Activated CD4-positive, alpha-beta T cell treated with anti-CD3 and anti-CD28 coated beads, Interleukin-10, Interleukin-2, amounts not matched to agents 100 ng/mL and 50 ng/mL, durations not matched to agents 16 hours and 8 hours (primary cell): ENCODE measurements around the gene LENG8.
"Not testable (repeated sequence)": the region's sequence is repeated elsewhere in the genome, so short reads cannot be mapped to it uniquely, and the experiment has no call there.

ENCODE experiments used
- DNase-seq: peaks from one replicate; pipeline ENCODE4 v3.0.0-alpha.2; 2020

Gene LENG8

DNA sequence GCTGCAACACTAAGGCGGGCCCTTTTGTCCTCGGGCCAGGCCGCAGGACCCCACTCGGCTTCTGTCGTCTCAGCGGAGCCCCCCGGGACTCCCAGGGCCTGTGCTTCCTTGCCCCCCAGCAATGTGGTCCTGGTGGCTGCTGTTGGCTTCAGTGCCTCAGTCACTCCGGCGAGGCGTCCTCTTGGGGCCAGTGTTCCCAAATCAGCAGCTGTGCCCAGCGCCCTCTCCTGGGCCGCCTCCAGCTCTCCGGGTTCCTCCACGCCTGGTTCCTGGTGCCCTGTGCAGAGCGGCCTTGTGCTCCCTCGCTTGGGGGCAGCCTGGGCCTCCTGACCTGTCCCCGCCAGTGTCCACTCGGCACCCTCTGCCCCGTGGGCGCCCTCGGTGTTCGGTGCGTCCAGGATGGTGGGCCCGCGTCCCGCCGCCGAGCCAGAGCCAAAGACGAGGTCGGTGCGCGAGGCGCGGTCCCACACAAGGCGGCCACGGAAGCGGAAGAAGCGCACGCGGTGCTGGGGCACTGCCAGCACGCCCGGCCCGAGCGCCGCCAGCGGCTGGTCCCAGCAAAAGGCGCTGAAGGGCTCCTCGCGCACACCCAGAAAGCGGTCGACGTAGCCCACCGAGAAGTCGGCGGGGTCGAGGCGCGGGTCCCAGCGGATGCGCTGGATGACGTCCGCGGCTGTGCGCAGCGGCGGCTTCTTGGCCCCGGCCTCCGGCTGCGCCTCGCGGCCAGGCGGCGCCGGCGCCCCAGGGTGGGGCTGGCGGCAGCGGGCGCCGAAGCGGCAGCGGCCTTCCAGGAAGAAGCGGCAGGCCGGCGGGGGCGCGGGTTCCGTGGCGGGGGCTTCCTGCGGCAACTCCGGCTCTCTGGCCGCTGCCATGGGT lies 13.9 kb downstream of the LENG8 start:
- peak; percentile 72 for DNase-seq

DNA sequence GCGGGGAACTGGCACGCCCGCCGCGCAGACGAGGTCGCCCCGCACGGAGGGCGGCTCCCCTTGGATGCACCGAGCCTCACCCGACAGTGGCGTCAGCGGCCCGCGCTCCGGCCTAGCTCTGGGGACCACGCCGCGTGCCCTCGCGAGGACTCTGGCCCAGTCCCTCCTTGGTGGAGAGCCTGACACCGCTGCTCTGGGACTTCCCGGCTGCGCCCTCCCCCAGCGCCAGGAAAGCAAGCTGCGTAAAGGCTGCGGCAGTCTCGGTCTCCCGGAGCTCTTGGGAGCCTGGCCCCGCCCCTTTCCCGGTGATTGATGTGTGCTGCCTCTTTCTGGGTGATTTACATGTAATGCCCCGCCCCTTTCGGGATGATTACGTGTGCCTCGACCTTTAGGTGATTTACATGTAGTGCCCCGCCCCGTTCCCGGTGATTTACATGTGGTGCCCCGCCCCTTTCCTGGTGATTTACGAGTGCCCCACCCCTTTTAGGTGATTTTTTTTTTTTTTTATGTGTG lies 14.6 kb downstream of the LENG8 start, which contains the start of gene LENG9:
LENG9 (minus strand) TSS at position 248 of the 513 bp plus-strand sequence. CDS start 252 bp downstream, outside the sequence.
- peak; percentile 99 for DNase-seq

DNA sequence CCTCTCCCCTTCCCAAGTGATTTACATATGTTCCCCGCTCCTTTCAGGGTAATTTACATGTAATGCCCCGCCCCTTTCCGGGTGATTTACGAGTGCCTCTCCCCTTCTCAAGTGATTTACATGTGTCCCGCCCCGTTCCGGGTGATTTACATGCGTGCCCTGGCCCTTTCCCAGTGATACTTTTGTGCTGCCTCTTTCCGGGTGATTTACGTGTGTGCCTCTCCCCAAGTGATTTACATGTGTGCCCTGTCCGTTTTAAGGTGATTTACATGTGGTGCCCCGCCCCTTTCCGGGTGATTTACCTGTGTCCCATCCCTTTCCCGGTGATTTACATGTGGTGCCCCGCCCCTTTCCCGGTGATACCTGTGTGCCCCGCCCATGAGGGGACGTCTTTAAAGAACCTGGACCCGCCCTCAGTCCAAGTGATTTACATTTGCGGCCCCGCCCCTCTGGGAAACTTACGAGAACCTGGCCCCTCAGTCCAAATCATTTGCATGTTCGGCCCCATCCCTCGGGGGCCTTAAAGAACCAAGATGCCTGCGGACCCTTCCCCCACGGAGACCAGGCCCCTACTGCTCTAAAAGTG lies 15.1 kb downstream of the LENG8 start:
- DNase-seq, result peak; percentile 92

DNA sequence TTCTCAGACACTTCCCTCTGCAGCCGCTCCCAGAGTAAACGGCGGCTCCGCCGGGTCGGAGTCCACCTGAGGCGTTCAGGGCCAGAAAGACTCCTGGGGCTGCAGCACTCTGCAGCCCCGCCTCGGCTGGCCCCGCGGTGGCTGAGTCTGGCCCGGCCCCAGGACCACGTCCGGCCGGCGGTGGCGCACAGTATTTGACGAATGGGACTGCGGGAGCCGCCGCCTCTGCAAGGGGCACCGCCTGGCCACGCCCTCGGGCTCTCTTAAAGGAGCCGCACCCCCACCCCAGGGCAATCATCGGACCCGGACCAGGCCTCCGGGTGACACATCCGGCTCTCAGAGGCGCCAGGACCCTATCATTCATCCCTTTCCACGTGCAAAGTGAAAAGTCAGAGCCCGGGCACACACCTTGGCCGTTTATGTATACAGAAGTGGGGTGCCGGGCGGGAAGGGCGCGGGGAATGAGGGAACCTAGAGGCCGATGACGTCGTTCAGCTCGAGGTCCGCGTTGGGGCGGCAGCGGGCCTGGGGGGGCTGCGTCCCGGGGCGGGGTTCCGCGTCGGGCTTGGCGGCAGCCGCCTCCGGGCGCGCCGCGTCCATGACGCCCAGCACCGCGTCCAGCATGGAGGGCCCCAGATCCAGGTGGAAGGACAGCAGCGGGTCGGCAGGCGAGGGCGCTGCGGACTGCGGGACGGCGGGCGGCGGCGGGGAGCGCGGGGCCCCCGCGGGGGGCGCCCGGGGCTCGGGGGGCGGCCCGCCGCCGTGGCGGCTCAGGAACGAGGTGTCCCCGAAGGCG lies 15.8 kb downstream of the LENG8 start:
- peak; percentile 91 for DNase-seq

DNA sequence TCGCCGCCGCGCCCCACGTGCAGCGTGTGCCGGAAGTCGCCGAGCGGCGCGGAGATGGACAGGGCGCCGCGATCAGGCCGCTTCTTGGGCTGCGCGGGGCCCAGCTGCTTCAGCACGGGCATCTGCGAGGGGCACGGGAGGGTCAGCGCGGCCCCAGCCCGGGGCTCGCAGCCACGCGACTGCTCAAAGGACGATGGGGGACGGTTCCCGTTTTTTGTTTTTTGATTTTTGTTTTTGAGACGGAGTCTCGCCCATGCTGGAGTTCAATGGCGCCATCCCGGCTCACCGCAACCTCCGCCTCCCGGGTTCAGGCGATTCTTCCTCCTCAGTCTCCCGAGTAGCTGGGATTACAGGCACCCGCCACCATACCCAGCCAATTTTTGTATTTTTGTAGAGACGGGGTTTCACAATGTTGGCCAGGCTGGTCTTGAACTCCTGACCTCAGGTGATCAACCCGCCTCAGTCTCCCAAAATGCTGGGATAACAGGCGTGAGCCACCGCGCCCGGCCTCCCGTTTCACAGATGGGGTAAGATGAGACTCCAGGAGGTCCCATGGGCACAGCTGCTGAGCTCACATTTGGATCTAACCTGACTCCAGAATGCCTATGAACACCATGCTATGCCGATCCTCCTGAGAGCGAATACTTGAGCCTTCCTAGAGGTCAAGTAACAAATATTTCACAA lies 16.6 kb downstream of the LENG8 start:
- no peak for DNase-seq

DNA sequence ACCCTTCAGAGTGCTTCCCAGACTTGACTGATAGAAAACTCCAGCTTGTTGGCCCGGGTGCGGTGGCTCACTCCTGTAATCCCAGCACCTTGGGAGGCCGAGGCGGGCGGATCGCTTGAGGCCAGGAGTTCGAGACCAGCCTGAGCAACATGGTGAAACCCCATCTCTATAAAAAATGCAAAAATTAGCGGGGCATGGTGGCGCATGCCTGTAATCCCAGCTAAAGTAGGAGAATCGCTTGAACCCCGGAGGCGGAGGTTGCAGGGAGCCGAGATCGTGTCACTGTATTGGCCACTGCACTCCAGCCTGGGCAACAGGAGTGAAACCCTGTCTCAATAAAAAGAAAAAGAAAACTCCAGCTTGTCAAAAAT lies 17.1 kb downstream of the LENG8 start:
- not testable (repeated sequence) for DNase-seq

DNA sequence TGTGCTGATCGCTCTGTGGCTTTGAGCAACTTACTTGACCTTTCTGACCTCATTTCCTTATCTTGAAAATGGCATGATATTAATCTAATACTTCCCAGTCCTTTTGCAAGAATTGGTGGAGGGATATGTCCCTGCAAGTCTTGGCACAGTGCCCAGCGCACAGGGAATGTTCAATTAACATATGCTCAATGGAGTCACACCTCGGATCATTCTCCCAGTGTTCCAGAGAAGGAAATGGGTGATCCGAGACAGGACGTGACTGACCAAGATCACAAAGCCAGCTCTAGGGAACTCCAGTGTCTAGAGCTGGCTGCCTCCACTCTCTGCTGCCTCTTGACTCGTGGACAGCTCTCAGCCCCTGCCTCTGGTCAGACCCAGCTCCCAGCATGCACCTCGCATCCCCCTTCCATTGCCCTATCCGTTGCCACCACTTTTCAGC lies 20.5 kb downstream of the LENG8 start:
- DNase-seq, result no peak

DNA sequence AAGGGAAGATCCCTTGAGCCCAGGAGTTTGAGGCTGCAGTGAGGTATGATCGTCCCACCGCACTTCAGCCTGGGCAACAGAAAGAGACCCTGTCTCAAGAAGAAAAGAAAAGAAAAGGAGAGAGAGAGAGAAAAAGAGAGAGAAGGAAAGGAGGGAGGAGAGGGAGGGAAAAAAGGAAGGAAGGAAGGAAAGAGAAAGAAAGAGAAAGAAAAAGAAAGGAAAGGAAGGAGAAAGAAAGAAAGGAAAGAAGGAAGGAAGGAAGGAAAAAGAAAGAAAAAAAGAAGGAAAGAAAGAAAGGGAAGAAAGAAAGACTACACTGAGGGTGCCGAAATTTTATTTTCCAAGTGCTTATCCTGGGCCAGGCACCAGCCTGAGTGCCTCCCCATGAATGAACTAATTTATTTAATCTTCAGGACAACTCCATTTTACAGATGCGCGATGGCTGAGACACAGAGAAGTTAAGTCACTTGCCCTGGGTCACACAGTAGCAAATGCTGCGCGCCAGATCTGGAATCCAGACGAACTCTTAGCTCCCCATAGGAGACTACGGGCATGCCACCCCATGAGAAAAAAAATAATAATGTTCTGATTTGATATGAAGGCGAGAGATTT lies 21.4 kb downstream of the LENG8 start:
- DNase-seq, result no peak

DNA sequence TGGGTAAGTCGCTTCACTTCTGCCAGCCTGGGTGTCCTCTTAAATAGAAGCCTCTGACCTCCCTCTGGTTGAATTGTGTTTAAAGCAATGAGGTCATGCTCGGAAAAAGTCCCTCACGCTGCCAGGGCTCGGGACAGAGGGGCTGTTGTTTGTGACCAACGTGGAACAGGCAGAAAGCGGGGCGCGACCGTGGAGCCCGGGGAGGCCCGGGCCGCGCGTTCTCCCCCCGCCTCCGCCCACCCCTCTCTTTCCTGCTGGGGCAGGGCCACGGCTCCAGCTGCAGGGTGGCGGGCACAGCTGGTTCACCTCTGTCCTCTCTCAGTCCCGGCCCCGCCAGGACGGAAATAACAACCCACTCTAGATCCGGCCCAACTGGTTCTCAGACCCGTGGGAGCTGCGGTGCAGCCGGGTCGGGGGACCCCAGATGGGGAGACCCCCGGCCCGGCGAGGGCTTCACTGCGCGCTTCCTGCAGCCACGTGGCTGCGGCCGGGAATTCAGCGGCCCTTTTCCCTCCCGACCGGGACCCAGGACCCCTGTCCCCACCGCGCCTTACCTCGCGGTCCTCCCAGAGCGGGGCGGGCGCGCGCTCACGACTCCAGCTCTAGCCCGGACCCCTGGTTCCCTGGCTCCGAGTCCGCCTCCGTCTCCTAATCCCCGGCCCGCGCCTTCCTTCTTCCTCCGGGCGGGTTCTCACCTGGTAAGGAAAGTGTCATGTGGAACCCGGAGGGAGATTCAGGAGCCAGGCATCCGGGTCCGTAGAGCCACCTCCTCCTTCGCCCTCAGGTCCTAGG lies 22.2 kb downstream of the LENG8 start:
- no peak for DNase-seq

DNA sequence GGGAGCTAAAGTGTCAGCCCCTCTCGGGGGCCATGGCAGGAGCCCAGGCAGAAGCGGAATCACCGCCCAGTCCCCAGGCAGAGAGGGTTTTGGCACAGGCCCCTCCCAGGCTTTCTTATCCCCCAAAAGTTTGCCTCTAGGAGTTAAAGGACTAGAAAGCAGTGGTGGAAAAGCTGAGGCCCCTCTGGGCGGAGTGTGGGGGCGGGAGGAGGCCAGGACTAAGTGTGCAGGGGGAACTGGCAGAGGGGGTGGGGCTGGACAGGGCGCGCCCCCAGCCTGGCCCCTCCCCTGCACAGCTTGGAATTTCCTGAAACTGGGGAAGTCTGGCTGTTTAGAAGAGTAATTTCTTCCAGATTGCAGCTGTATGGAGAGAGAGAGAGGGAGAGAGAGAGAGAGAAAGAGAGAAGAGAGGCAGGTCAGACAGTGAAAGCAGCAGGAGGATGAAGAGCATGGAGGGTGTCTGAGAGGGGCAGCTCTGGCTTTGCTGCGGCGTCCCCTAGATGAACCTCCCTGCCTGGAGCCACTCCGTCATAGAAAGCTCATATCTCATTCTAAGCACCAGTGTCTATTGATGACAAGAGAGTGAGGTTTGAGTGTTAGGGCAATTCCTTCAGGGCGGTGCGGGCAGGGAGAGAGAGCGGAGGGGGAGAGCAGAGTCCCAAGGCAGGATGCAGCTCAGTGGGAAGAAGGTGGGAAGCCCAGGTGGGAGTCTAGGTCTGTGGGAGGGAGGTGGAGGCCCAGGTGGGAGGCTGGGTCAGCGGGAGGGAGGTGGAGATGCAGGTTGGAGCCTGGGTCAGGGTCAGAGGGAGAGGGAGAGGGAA lies 24.3 kb downstream of the LENG8 start, which contains the start of gene CDC42EP5:
CDC42EP5 (minus strand) TSS at position 226 of the 821 bp plus-strand sequence. CDS start 7,749 bp downstream, outside the sequence.
- no peak for DNase-seq

DNA sequence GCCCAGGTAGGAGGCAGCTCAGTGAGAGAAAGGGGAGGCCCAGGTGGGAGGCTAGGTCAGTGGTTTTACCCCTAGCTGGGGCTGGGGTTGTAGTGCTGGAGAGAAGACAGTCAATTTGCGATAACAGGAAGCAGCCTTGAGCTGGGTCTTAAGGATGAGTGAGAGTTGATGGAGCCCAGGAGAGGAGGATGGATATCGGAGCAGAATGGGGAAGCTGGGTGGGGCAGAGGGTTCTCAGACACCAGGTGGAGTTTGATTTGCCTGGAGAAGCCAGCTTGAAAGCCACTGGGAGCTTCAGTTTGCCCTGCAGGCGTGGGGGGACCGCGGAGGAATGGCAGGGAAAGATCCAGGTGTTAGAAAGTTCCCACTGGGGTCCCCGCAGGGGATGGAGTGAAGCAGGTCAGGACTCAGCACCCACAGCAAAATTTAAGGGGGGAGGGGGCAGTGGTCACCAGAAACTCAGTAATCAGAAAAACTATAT lies 24.9 kb downstream of the LENG8 start:
- no peak for DNase-seq

DNA sequence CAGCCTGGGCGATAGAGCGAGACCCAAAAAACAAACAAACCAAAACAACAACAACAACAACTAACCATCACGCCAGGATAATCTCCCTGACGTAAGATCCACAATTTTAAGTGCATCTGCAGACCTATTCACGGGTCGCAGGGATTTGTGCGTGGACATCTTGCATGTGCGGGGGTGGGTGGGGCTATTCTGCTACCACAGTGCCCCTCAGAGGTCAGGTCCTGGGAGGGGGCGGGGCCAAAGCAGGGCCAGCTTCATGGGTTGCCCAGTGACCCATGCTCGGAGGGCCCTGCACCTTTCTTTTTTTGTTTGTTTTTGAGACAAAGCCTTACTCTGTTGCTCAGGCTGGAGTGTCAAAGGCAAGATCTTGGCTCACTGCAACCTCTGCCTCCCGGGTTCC lies 26.7 kb downstream of the LENG8 start:
- no peak for DNase-seq

DNA sequence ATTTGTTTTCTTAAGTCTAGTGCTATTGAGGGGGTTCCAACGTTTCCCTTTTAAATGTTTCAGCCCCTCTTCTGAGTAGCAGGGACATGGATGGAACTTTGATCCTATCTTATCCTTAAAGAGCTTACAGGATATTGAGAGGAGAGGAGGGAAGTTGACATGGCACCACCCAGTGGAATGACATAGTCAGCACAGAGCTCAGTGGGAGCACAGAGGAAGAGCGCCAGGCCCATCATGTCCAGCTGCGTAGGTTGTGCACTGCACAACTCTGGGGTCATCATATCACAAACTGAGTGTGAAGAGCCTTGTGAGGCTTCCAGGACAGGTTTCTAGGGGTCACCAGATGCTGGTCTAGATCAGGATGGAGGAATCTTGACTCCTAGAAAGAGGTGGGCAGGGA lies 28.7 kb downstream of the LENG8 start:
- no peak for DNase-seq

DNA sequence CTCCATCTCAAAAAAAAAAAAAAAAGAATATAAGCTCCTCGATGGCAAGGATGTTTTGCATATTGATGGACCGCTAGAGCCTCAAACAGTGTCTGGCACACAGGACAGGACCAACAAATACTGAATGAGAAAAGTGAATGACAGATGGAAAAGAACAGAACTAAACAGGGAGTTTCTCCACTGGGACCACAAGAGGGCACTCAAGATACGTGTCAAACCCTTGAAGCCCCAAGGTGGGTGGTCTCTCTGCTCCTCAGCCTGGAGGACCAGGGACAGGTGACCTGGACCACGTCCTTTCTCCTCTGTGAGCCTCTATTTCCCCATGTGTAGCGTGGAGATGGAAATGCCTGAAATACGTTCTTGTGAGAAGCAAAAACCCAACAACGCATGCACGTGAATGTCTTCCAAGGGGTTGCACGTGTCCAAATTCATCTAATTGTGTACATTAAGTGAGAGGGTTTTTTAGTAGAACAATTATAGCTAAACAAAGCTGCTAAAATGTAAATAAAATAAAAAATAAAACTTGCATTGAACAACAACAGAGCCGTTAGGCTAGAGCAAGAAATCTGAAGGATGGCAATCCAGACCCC lies 29.8 kb downstream of the LENG8 start:
- DNase-seq, result peak; percentile 48

DNA sequence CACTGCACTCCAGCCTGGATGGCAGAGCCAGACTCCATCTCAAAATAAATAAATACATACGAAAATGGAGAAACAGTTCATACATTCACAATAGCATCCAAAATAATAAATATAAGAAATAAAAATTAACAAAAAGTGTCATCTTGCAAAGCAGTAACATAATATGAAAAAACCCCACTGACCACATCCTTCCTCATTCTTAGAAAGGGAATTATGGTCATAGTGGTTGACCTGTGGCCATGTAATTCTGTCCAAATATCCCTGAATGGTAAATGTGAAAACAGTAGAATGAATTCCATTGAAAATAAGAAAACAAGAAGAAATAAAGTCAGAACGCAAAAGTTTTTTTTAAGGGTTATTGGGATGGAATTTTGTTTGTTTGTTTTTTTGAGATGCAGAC lies 31.1 kb downstream of the LENG8 start:
- no peak for DNase-seq

DNA sequence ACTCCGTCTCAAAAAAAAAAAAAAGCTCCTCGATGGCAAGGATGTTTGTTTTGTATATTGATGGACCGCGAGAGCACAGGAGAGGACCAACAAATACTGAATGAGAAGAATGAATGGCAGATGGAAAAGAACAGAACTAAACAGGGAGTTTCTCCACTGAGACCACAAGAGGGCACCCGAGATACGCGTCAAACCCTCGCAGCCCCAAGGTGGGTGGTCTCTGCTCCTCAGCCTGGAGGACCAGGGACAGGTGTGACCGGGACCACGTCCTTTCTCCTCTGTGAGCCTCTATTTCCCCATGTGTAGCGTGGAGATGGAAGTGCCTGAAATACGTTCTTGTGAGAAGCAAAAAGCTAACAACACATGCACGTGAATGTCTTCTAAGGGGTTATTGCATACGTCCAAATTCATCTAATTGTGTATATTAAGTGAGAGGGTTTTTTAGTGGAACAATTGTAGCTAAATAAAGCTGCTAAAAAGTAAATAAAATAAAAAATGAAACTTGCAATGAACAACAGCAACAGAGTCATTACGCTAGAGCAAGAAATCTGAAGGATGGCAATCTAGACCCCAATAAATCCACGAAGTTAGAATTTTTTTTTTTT lies 32.4 kb downstream of the LENG8 start:
- peak; percentile 52 for DNase-seq

DNA sequence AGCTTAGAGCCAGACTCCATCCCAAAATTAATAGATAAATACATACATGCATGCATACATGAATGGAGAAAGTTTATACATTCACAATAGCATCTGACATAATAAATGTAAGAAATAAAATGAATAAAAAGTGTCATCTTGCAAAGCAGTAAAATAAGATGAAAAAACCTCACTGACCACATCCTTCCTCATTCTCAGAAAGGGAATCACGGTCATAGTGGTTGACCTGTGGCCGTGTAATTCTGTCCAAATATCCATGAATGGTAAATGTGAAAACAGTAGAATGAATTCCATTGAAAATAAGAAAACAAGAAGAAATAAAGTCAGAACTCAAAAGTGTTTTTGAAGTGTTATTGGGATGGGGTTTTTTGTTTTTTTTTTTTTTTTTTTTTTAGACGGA lies 33.9 kb downstream of the LENG8 start:
- DNase-seq, result no peak

DNA sequence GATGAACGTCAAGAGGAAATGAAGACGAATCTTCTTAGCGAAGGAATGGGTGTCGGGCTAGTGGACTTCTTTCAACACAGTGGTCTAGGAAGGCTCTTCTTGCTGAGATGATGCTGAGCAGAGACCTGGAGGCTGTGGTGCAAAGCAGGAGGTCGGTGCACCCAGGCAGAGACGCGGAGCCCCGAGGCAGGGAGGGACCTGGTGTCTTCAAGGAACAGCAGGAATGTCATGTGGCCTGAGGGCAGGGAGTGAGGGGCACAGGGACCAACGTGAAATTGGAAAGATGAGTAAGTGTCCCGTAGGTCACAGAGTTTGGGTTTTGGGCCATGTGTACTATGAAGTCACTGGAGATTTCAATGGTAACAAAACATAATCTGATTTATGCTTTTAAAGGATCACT lies 35.5 kb downstream of the LENG8 start:
- no peak for DNase-seq

DNA sequence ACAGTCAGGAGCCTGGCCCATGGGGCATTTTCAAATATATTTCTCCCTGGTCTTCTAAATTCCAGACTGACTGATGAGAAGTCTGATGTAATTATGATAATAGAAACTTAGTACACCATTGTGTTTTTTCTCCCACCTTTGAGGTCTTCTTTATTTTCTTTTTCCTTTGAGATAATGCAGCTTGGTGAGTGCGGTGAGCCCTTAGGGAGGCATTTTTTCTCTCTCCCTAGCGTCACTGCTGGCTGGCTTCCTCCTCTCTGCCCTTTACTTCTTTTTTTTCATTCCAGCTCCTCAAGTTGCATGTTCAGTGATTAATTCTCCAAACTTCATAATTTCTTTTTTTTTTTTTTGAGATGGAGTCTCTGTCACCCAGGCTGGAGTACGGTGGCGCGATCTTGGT lies 36.9 kb downstream of the LENG8 start:
- DNase-seq, result no peak
